ENCODE measurements around the gene RBM44. TPM values are rescaled to one million over a fixed set of nuclear protein-coding genes. Genes with fewer than 3 reads are reported as not detected.

Gene RBM44
- total RNA-seq, 1 donor from 2014 or later: 0.84 TPM

- intact Hi-C loops (cut with micrococcal nuclease): no loop called here
Measured at GRCh38 chr2:237885931-237886684, 87.5 kb downstream of the RBM44 start.

GRCh38 chr2:237886685-237887481, 88.3 kb downstream of the RBM44 start:
- intact Hi-C loops (cut with micrococcal nuclease): no loop called here

GRCh38 chr2:237888389-237888788, 89.8 kb downstream of the RBM44 start:
- intact Hi-C loops (cut with micrococcal nuclease): no loop called here

GRCh38 chr2:237889016-237889415, 90.4 kb downstream of the RBM44 start:
- intact Hi-C loops (cut with micrococcal nuclease): no loop called here

- intact Hi-C loops (cut with micrococcal nuclease): loop anchor here (10.0 kb wide), 1 partner anchor 215 kb away; no protein-coding TSS in a partner anchor
Measured at GRCh38 chr2:237889811-237890210, 91.2 kb downstream of the RBM44 start.

Other genes starting within 250 kb of the RBM44 start
- gene PRLH, start 232.2 kb upstream of the RBM44 start, total RNA-seq: not detected in 2 replicates
- gene RAB17, start 208.0 kb upstream of the RBM44 start, total RNA-seq: not detected in 2 replicates
- gene LRRFIP1, start 171.2 kb upstream of the RBM44 start, total RNA-seq: 200 and 201 TPM in 2 replicates
- gene RAMP1, start 60.8 kb downstream of the RBM44 start, total RNA-seq: 10.5 and 10.7 TPM in 2 replicates
- 82.5 and 92.7 TPM in 2 replicates for gene UBE2F, start 168.2 kb downstream of the RBM44 start, total RNA-seq